ENCODE results near the gene CROCC. TPM values are rescaled to one million over a fixed set of nuclear protein-coding genes. Genes with fewer than 3 reads are reported as not detected.

Gene CROCC
- total RNA-seq, 1 donor from 2014 or later, result 8.9 TPM

DNA sequence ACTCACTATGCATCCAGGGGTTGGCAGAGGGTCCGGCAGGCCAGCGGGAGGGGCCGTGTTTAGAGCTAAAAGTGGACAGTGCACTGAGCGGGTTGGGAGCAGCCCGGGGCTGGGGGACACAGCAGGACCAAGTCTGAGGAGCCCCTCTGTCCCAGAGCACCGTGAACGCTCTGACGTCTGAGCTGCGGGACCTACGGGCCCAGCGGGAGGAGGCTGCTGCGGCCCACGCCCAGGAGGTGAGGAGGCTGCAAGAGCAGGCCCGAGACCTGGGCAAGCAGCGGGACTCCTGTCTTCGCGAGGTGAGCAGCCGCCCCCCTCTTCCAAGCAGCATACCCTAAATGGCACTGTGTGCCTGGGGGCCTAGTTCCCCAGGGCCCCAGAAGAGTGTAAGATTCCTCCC lies 32.8 kb downstream of the CROCC start:
- no peak for DNase-seq
- Histone ChIP-seq H3K36me3 (peaks cover 24% of the 10 kb centered on the region), H3K9me3 (replicated peaks) (no peaks in the 10 kb centered on the region)

DNA sequence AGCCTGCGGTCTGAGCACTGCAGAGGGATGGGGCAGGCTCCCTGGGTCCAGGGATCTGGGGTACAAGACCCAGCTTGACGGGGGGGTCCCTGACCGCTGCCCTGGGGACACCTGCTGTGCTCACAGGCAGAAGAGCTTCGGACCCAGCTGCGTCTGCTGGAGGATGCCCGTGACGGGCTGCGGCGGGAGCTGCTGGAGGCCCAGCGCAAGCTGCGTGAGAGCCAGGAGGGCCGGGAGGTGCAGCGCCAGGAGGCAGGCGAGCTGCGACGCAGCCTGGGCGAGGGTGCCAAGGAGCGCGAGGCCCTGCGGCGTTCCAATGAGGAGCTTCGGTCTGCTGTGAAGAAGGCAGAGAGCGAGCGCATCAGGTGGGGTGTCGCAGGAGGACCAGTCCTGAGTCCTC lies 33.5 kb downstream of the CROCC start:
- peaks cover 1% of the 10 kb centered on the region for H3K4me1 ChIP-seq
- H3K36me3 ChIP-seq, result peaks cover 24% of the 10 kb centered on the region
- no peak for DNase-seq
- intact Hi-C loops (cut with micrococcal nuclease), result loop anchor here (10.0 kb wide), 1 partner anchor 280 kb away; no protein-coding TSS in a partner anchor
- no peak overlapping the region for H3K27ac ChIP-seq (replicated peaks)
- no peak overlapping the region for H3K4me3 ChIP-seq
- TF ChIP-seq, protein P1, sequence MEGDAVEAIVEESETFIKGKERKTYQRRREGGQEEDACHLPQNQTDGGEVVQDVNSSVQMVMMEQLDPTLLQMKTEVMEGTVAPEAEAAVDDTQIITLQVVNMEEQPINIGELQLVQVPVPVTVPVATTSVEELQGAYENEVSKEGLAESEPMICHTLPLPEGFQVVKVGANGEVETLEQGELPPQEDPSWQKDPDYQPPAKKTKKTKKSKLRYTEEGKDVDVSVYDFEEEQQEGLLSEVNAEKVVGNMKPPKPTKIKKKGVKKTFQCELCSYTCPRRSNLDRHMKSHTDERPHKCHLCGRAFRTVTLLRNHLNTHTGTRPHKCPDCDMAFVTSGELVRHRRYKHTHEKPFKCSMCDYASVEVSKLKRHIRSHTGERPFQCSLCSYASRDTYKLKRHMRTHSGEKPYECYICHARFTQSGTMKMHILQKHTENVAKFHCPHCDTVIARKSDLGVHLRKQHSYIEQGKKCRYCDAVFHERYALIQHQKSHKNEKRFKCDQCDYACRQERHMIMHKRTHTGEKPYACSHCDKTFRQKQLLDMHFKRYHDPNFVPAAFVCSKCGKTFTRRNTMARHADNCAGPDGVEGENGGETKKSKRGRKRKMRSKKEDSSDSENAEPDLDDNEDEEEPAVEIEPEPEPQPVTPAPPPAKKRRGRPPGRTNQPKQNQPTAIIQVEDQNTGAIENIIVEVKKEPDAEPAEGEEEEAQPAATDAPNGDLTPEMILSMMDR (IDR thresholded peaks at IDR 0.05; ENCODE audit: borderline replicate concordance), result no peak
- no peaks in the 10 kb centered on the region for H3K27me3 ChIP-seq (ENCODE audit: low read depth)
- no peaks in the 10 kb centered on the region for H3K9me3 ChIP-seq (replicated peaks)

More for the DNA sequence above, 32.8 kb downstream of the CROCC start:
- H3K27ac ChIP-seq (replicated peaks), result no peak overlapping the region
- intact Hi-C loops (cut with micrococcal nuclease), result loop anchor here (5.0 to 10.0 kb wide), 2 partner anchors 93 to 280 kb away; no protein-coding TSS in a partner anchor
- no peaks in the 10 kb centered on the region for H3K27me3 ChIP-seq (ENCODE audit: low read depth)
- H3K4me1 ChIP-seq, result no peaks in the 10 kb centered on the region
- TF ChIP-seq, protein P1 (IDR thresholded peaks at IDR 0.05; ENCODE audit: borderline replicate concordance), result no peak
- H3K4me3 ChIP-seq, result no peak overlapping the region

DNA sequence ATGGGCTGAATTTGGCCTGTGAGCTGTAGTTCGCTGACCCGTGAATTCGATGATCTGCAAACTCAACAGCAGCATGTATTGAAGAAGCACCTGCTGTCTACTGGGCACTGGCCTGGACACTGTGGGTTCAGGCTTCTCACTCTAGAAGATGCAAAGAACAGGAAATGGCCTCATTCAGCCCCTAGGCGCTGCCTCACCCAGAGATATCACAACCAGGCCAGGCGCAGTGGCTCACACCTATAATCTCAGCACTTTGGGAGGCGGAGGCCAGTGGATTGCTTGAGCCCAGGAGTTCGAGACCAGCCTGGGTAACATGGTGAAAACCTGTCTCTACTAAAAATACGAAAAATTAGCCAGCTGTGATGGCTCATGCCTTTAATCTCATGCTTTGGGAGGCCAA lies 35.0 kb downstream of the CROCC start:
- Histone ChIP-seq H3K27me3 (ENCODE audit: low read depth) (no peaks in the 10 kb centered on the region), H3K4me1 (peaks cover 15% of the 10 kb centered on the region), H3K4me3 (no peak overlapping the region), H3K36me3 (peaks cover 24% of the 10 kb centered on the region), H3K27ac (replicated peaks) (no peak overlapping the region), H3K9me3 (replicated peaks) (no peaks in the 10 kb centered on the region)
- TF ChIP-seq, protein P1 (IDR thresholded peaks at IDR 0.05; ENCODE audit: borderline replicate concordance), result no peak
- no peak for DNase-seq
- intact Hi-C loops (cut with micrococcal nuclease), result loop anchor here (10.0 kb wide), 1 partner anchor 278 kb away; no protein-coding TSS in a partner anchor

DNA sequence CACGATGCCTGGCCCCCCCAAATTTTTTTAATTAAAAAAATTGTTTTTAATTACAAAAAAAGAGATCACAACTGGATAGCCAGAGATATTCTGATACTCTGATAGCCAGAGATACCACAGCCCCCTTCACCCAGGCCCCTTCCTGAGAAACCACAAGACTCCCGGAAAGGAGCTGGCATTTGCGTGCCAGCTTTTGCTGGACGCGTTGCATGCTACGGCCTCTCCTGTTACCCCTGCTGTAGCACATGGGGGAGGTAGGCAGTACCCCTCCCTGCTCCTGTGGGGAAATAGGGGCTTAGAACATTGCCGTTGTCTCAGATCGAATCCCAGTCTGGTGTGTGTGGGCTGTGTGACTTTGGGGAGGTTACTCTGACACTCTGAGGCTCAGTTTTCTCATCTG lies 36.0 kb downstream of the CROCC start:
- H3K4me3 ChIP-seq, result no peak overlapping the region
- no peak overlapping the region for H3K27ac ChIP-seq (replicated peaks)
- peaks cover 24% of the 10 kb centered on the region for H3K36me3 ChIP-seq
- no peaks in the 10 kb centered on the region for H3K9me3 ChIP-seq (replicated peaks)
- TF ChIP-seq, protein P1 (IDR thresholded peaks at IDR 0.05; ENCODE audit: borderline replicate concordance), result no peak
- DNase-seq, result no peak
- peaks cover 15% of the 10 kb centered on the region for H3K4me1 ChIP-seq
- intact Hi-C loops (cut with micrococcal nuclease), result loop anchor here (10.0 kb wide), 1 partner anchor 277 kb away; no protein-coding TSS in a partner anchor
- no peaks in the 10 kb centered on the region for H3K27me3 ChIP-seq (ENCODE audit: low read depth)

DNA sequence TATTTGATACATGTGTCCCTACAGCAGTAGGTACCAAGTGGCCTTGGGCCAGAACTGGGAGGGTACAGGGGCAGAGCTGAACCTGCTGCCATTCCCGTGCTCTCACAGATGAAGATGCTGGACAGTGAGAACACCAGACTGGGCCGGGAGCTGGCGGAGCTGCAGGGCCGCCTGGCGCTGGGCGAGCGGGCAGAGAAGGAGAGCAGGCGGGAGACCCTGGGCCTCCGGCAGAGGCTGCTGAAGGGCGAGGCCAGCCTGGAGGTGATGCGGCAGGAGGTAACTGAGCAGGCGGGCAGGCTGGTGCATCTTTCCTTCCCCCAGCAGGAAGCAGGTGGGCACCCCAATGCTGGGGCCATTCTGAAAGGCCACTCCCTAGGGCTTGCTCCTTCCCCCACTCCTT lies 36.7 kb downstream of the CROCC start:
- H3K27ac ChIP-seq (replicated peaks), result no peak overlapping the region
- intact Hi-C loops (cut with micrococcal nuclease), result loop anchor here (10.0 kb wide), 1 partner anchor 276 kb away; no protein-coding TSS in a partner anchor

More for the DNA sequence above, 36.7 kb downstream of the CROCC start:
- no peak for DNase-seq
- Histone ChIP-seq H3K4me3 (no peak overlapping the region), H3K4me1 (peaks cover 15% of the 10 kb centered on the region), H3K9me3 (replicated peaks) (no peaks in the 10 kb centered on the region), H3K27me3 (ENCODE audit: low read depth) (no peaks in the 10 kb centered on the region), H3K36me3 (peaks cover 24% of the 10 kb centered on the region)
- TF ChIP-seq, protein P1 (IDR thresholded peaks at IDR 0.05; ENCODE audit: borderline replicate concordance), result no peak
